Neural cell (in vitro differentiated cells): ENCODE results near the gene NFIA.

Experiments
- CTCF ChIP-seq: fragments of 450-650 bp; IDR thresholded peaks from 2 replicates; pipeline ENCODE4 v1.5.1; 2014; ENCODE audit warnings: antibody characterized with exemption, mild to moderate bottlenecking, moderate library complexity; ENCODE audit not compliant: poor library complexity, severe bottlenecking
- EZH2 ChIP-seq: fragments of 200-600, 300-800 bp; shearing (Covaris generic), sonication (generic); IDR thresholded peaks from 2 replicates; pipeline ENCODE4 v1.6.1; 2014; ENCODE audit warnings: antibody characterized with exemption, low read length, borderline replicate concordance, mild to moderate bottlenecking; ENCODE audit not compliant: insufficient read depth, poor library complexity, severe bottlenecking
- POLR2AphosphoS5 ChIP-seq: IDR thresholded peaks from 2 replicates; pipeline ENCODE4 v1.6.1; 2012
- SMC3 ChIP-seq: fragments of 450-650 bp; conservative IDR thresholded peaks from 2 replicates; pipeline ENCODE4 v1.6.1; 2014; ENCODE audit warnings: antibody characterized with exemption, mild to moderate bottlenecking, moderate library complexity; ENCODE audit not compliant: poor library complexity

GRCh38 chr1:61434276-61434675 is 351.9 kb downstream of the NFIA start:
- TF ChIP-seq SMC3 = no peak
- TF ChIP-seq CTCF = no peak
- no peak for TF ChIP-seq POLR2AphosphoS5
- TF ChIP-seq EZH2 = no peak
